CD14-positive monocyte (primary cell): ENCODE measurements around the gene P2RY13. TPM values are rescaled to one million over a fixed set of nuclear protein-coding genes. Genes with fewer than 3 reads are reported as not detected.

Experiments
- DNase-seq, 3 donors: peaks; one replicate each; pipeline ENCODE4 v3.0.0-alpha.2; 2011 to 2022
- H2AFZ ChIP-seq: 2 replicates; pipeline ENCODE4 v1.6.0; 2012; ENCODE audit warnings: mild to moderate bottlenecking, low read depth, low read length, inconsistent platforms; ENCODE audit not compliant: insufficient read depth, poor library complexity, severe bottlenecking
- H3K27ac ChIP-seq, 2 donors: 1 replicate in 1 of 2; 2 replicates in 1 of 2; pipeline ENCODE4 v1.5.1; 2012 to 2013; ENCODE audit warnings: low read length in 2 of 2, control low read depth in 1 of 2, inconsistent platforms in 1 of 2, low read depth in 1 of 2, mild to moderate bottlenecking in 1 of 2
- H3K27me3 ChIP-seq, 2 donors: one replicate each; pipeline versions ENCODE4 v1.6.0 to v1.6.1; 2011 to 2013; ENCODE audit warnings: low read length in 2 of 2; ENCODE audit not compliant: control insufficient read depth in 2 of 2, insufficient read depth in 2 of 2
- H3K36me3 ChIP-seq, 2 donors: replicated peaks in 1 of 2; 1 replicate in 1 of 2; 2 replicates in 1 of 2; pipeline versions ENCODE4 v1.5.1 to v1.6.1; 2012 to 2013; ENCODE audit warnings: low read length in 2 of 2, control low read depth in 1 of 2, inconsistent platforms in 1 of 2, mild to moderate bottlenecking in 1 of 2; ENCODE audit not compliant: insufficient read depth in 2 of 2, control insufficient read depth in 1 of 2
- H3K4me1 ChIP-seq, 2 donors: 1 replicate in 1 of 2; 2 replicates in 1 of 2; pipeline versions ENCODE4 v1.5.1 to v1.6.1; 2012 to 2013; ENCODE audit warnings: low read length in 2 of 2, control low read depth in 1 of 2, inconsistent platforms in 1 of 2, mild to moderate bottlenecking in 1 of 2, moderate library complexity in 1 of 2; ENCODE audit not compliant: insufficient read depth in 2 of 2, control insufficient read depth in 1 of 2
- H3K4me2 ChIP-seq: replicated peaks from 2 replicates; pipeline ENCODE3; 2012; ENCODE audit warnings: low read length, moderate library complexity, mild to moderate bottlenecking; ENCODE audit not compliant: poor library complexity, severe bottlenecking; ENCODE audit errors: extremely low read depth
- H3K4me3 ChIP-seq, 3 experiments: fragments of 200-600 bp in 1 of 3; sonication (generic) in 1 of 3; replicated peaks in 1 of 3; 1 replicate in 2 of 3; 2 replicates in 1 of 3; pipeline ENCODE4 v1.5.1; 2011 to 2013; ENCODE audit warnings: low read length in 3 of 3, mild to moderate bottlenecking in 3 of 3, control low read depth in 2 of 3, low read depth in 2 of 3, inconsistent platforms in 1 of 3, moderate library complexity in 1 of 3
- H3K79me2 ChIP-seq: 2 replicates; pipeline ENCODE4 v1.6.0; 2012; ENCODE audit warnings: mild to moderate bottlenecking, control low read depth, inconsistent platforms, low read length, moderate library complexity; ENCODE audit not compliant: insufficient read depth
- H3K9ac ChIP-seq: 2 replicates; pipeline ENCODE4 v1.6.0; 2017; ENCODE audit warnings: low read length, mild to moderate bottlenecking; ENCODE audit not compliant: insufficient read depth, poor library complexity, severe bottlenecking
- H3K9me3 ChIP-seq, 2 donors: replicated peaks in 1 of 2; 1 replicate in 1 of 2; 2 replicates in 1 of 2; pipeline versions ENCODE4 v1.5.1 to v1.6.1; 2012 to 2013; ENCODE audit warnings: low read length in 2 of 2, control low read depth in 1 of 2; ENCODE audit not compliant: control insufficient read depth in 1 of 2, insufficient read depth in 1 of 2
- H4K20me1 ChIP-seq: 2 replicates; pipeline ENCODE4 v1.6.0; 2012; ENCODE audit warnings: mild to moderate bottlenecking, low read length, control low read depth, moderate library complexity; ENCODE audit not compliant: insufficient read depth
- H3K27ac Mint-ChIP-seq, 7 donors: one replicate each; pipeline ENCODE4 v1.8.0; 2020; ENCODE audit warnings: mild to moderate bottlenecking in 7 of 7, mixed read lengths in 7 of 7, moderate library complexity in 6 of 7, inconsistent platforms in 2 of 7
- H3K27me3 Mint-ChIP-seq, 3 donors: one replicate each; pipeline ENCODE4 v1.8.0; 2021 to 2022; ENCODE audit warnings: low read depth in 3 of 3, mild to moderate bottlenecking in 3 of 3, mixed read lengths in 3 of 3, moderate library complexity in 3 of 3, inconsistent platforms in 1 of 3
- H3K36me3 Mint-ChIP-seq, 2 donors: one replicate each; pipeline ENCODE4 v1.8.0; 2020; ENCODE audit warnings: mixed read lengths in 2 of 2, inconsistent platforms in 1 of 2, mild to moderate bottlenecking in 1 of 2
- H3K4me1 Mint-ChIP-seq: one replicate; pipeline ENCODE4 v1.8.0; 2020; ENCODE audit warnings: mild to moderate bottlenecking, mixed read lengths
- H3K4me3 Mint-ChIP-seq, 2 donors: one replicate each; pipeline ENCODE4 v1.8.0; 2020; ENCODE audit warnings: mild to moderate bottlenecking in 2 of 2, mixed read lengths in 2 of 2, moderate library complexity in 1 of 2
- H3K9me3 Mint-ChIP-seq, 7 donors: one replicate each; pipeline ENCODE4 v1.8.0; 2020 to 2022; ENCODE audit warnings: mixed read lengths in 7 of 7, mild to moderate bottlenecking in 6 of 7, moderate library complexity in 6 of 7, inconsistent platforms in 2 of 7
- CTCF ChIP-seq: fragments of 200-600 bp; IDR thresholded peaks from one replicate; pipeline ENCODE4 v1.8.0; 2022; ENCODE audit warnings: antibody characterized with exemption, mild to moderate bottlenecking
- WGBS: methylation state at CpG from one replicate; pipeline ENCODE4 v1.1.5; 2013; ENCODE audit warnings: missing lambda C conversion rate; ENCODE audit not compliant: insufficient coverage; 5-methylcytosine and 5-hydroxymethylcytosine counted together
- intact Hi-C, 2 donors: fragments of 100-400 bp; cut with micrococcal nuclease; formaldehyde crosslinking; loops; one replicate each; pipeline versions ENCODE4 v1.15.0 to v1.15.1; 2023
- polyA plus RNA-seq, 3 donors: library from polyadenylated mRNA; depleted of rRNA in 1 of 3; unstranded in 2 of 3; stranded (reverse) in 1 of 3; fragments of 300-500 nt in 2 of 3; fragments of >200 nt in 1 of 3; fragmentation: Illumina TruSeq in 2 of 3; gene quantifications; 1 replicate in 2 of 3; 2 replicates in 1 of 3; pipeline ENCODE4 v1.2.3, GENCODE V29; 2012 to 2021

The P2RY13 gene
- polyA plus RNA-seq, 3 donors, result 45.6 to 144 (median 80.0) TPM

GRCh38 chr3:151322511-151322910 lies 6.8 kb downstream of the P2RY13 start:
- peak overlapping the region in 1 of 2 donors; percentile 30 for H3K27ac ChIP-seq
- DNase-seq, result peak in 1 of 3 donors; percentile 31
- intact Hi-C loops, result loop anchor here in 1 of 2 donors (10.0 kb wide), 1 partner anchor 62 kb away; the partner anchor contains the start of gene P2RY12
- H4K20me1 ChIP-seq, result peaks cover 18% of the 10 kb centered on the region
- Mint-ChIP-seq H3K4me3 (no peak overlapping the region), H3K27me3 (peaks cover 0 to 2% (median 0%) of the 10 kb centered on the region in 3 donors), H3K27ac (peak overlapping the region; percentile 48 to 91 (median 85)), H3K9me3 (peaks cover 0 to 2% (median 0%) of the 10 kb centered on the region in 7 donors), H3K4me1 (peaks cover 91% of the 10 kb centered on the region), H3K36me3 (peaks cover 15 to 17% of the 10 kb centered on the region in 2 donors)
- peaks cover 77 to 95% of the 10 kb centered on the region in 2 donors for H3K4me1 ChIP-seq
- peaks cover 27% of the 10 kb centered on the region for H3K79me2 ChIP-seq
- H3K9me3 ChIP-seq, result no peaks in the 10 kb centered on the region
- no CpG with 5 or more reads among the region's 1 CpG for WGBS
- H3K27me3 ChIP-seq, result no peaks in the 10 kb centered on the region
- peak overlapping the region; percentile 58 for H3K4me2 ChIP-seq
- H2AFZ ChIP-seq, result no peak overlapping the region
- TF ChIP-seq CTCF, result no peak
- no peak overlapping the region for H3K4me3 ChIP-seq
- peaks cover 0 to 13% of the 10 kb centered on the region in 2 donors for H3K36me3 ChIP-seq
- no peak overlapping the region for H3K9ac ChIP-seq

GRCh38 chr3:151321526-151321925 lies 7.8 kb downstream of the P2RY13 start:
- peak overlapping the region in 1 of 3 experiments; percentile 56 for H3K4me3 ChIP-seq
- no peak for TF ChIP-seq CTCF
- peaks cover 9% of the 10 kb centered on the region for H4K20me1 ChIP-seq
- peaks cover 81% of the 10 kb centered on the region for H3K4me1 Mint-ChIP-seq
- peak in 2 of 3 donors; percentile 30 to 42 for DNase-seq
- H3K9me3 Mint-ChIP-seq, result peaks cover 0 to 2% (median 0%) of the 10 kb centered on the region in 7 donors
- peaks cover 0 to 4% of the 10 kb centered on the region in 2 donors for H3K36me3 ChIP-seq
- peaks cover 0 to 3% (median 0%) of the 10 kb centered on the region in 3 donors for H3K27me3 Mint-ChIP-seq
- peak overlapping the region; percentile 58 for H3K4me2 ChIP-seq
- peak overlapping the region; percentile 66 to 91 (median 88) for H3K27ac Mint-ChIP-seq
- H3K36me3 Mint-ChIP-seq, result peaks cover 7% of the 10 kb centered on the region in 2 donors
- peaks cover 68 to 85% of the 10 kb centered on the region in 2 donors for H3K4me1 ChIP-seq
- WGBS, result no CpG with 5 or more reads among the region's 1 CpG
- intact Hi-C loops, result loop anchor here in 1 of 2 donors (10.0 kb wide), 1 partner anchor 63 kb away; the partner anchor contains the start of gene P2RY12
- peak overlapping the region; percentile 52 to 57 for H3K4me3 Mint-ChIP-seq
- H3K9ac ChIP-seq, result no peak overlapping the region
- peaks cover 17% of the 10 kb centered on the region for H3K79me2 ChIP-seq
- no peaks in the 10 kb centered on the region for H3K27me3 ChIP-seq
- no peaks in the 10 kb centered on the region for H3K9me3 ChIP-seq
- no peak overlapping the region for H2AFZ ChIP-seq
- peak overlapping the region in 1 of 2 donors; percentile 63 for H3K27ac ChIP-seq
